ENCODE data around the gene CFAP410. TPM values are rescaled to one million over a fixed set of nuclear protein-coding genes. Genes with fewer than 3 reads are reported as not detected.
A peak's percentile ranks its signal among the peaks of the same experiment; 100 is the strongest.

Gene CFAP410
- total and polyA plus RNA-seq, 2 of the 4 experiments (the other 2 are of a cell fraction): 3.8 to 10.3 TPM

GRCh38 chr21:44331209-44331608 lies 8.0 kb downstream of the CFAP410 start:
- H2AK5ac ChIP-seq (ENCODE audit: low read depth, low read length): no peak overlapping the region
- no peak overlapping the region for H3K4me3 ChIP-seq (ENCODE audit: insufficient read depth, low read depth, low read length)
- BruUV-seq (replicated peaks): no TSS peak
- H3K36me3 ChIP-seq (ENCODE audit: control insufficient read depth, insufficient read depth, low read length): peaks cover 18% of the 10 kb centered on the region
- H2BK20ac ChIP-seq (ENCODE audit: low read depth, low read length): no peak overlapping the region
- H3K23ac ChIP-seq (ENCODE audit: low read depth, low read length): no peak overlapping the region
- dilution Hi-C loops (cut with HindIII; ENCODE audit: low sequenced_read_pairs, unreplicated experiment): no loop called here
- H3K4me1 ChIP-seq (ENCODE audit: control insufficient read depth, insufficient read depth, low read length): no peaks in the 10 kb centered on the region
- ATAC-seq (ENCODE audit: low read depth) (no peak), DNase-seq (no peak)
- no peak overlapping the region for H3K18ac ChIP-seq (ENCODE audit: low read depth, low read length)
- H4K5ac ChIP-seq (ENCODE audit: low read depth, low read length): no peak overlapping the region
- WGBS, 2 experiments (ENCODE audit: extremely low coverage in 2 of 2, insufficient read length in 1 of 2): 98% methylated on average over 6 of the region's 16 CpGs; no CpG with 5 or more reads in 1 of the 2 experiments
- H3K9me3 ChIP-seq (ENCODE audit: control insufficient read depth, insufficient read depth, low read length): no peaks in the 10 kb centered on the region
- no peak overlapping the region for H4K8ac ChIP-seq (ENCODE audit: low read depth in 2 of 2, low read length in 2 of 2)
- H3K9ac ChIP-seq (ENCODE audit: low read depth, low read length): no peak overlapping the region
- no peak overlapping the region for H2BK15ac ChIP-seq (ENCODE audit: low read depth, low read length)
- no peaks in the 10 kb centered on the region for H3K9me1 ChIP-seq (ENCODE audit: insufficient read depth, low read length)
- no peak overlapping the region for H4K91ac ChIP-seq (ENCODE audit: insufficient read depth, low read depth, low read length)
- no peak overlapping the region for H3K4me2 ChIP-seq (ENCODE audit: low read depth, low read length)
- TF ChIP-seq RAD21 (IDR thresholded peaks at IDR 0.05; ENCODE audit: low read length): no peak
- TF ChIP-seq CTCF (conservative IDR thresholded peaks at IDR 0.05; ENCODE audit: low read depth, low read length): no peak
- TF ChIP-seq USF2 (IDR thresholded peaks at IDR 0.05; ENCODE audit: low read depth, low read length): no peak
- no peak for TF ChIP-seq FOS (IDR thresholded peaks at IDR 0.05; ENCODE audit: low read depth, low read length)
- TF ChIP-seq NFE2L2 (IDR thresholded peaks at IDR 0.05; ENCODE audit: low read depth, low read length): no peak
- no peak overlapping the region for H2AFZ ChIP-seq (replicated peaks; ENCODE audit: low read length, poor library complexity)
- no peak overlapping the region for H3K4ac ChIP-seq (ENCODE audit: low read depth, low read length)
- H3K56ac ChIP-seq (ENCODE audit: extremely low read depth, insufficient read depth, low read length): no peak overlapping the region
- H2AK9ac ChIP-seq (replicated peaks; ENCODE audit: low read depth, low read length, poor library complexity): peak overlapping the region; percentile 77
- CTCF ChIA-PET: no interaction called here
- H3K27ac ChIP-seq (ENCODE audit: insufficient read depth, low read length): no peak overlapping the region
- peaks cover 11% of the 10 kb centered on the region for H4K20me1 ChIP-seq (ENCODE audit: insufficient read depth, low read length)
- POLR2A ChIA-PET (ENCODE audit: unreplicated experiment): no interaction called here
- in situ Hi-C loops (cut with MboI; ENCODE audit: low sequenced_read_pairs): no loop called here
- intact Hi-C loops (cut with micrococcal nuclease): loop anchor here (10.0 kb wide), 1 partner anchor 154 kb away; no protein-coding TSS in a partner anchor
- no peaks in the 10 kb centered on the region for H3K27me3 ChIP-seq (ENCODE audit: control insufficient read depth, insufficient read depth, low read length)
- H2BK120ac ChIP-seq (ENCODE audit: low read depth, low read length): no peak overlapping the region
- H2BK5ac ChIP-seq (ENCODE audit: low read depth, low read length, poor library complexity, severe bottlenecking): no peak overlapping the region
- H3K79me1 ChIP-seq (ENCODE audit: low read depth in 1 of 2, low read length in 2 of 2): no peaks in the 10 kb centered on the region
- no peak overlapping the region for H3K14ac ChIP-seq (replicated peaks; ENCODE audit: low read depth, low read length)
